Progenitor cell of endocrine pancreas (in vitro differentiated cells): Measurements from ENCODE around the gene NOCT. TPM values are rescaled to one million over a fixed set of nuclear protein-coding genes. Genes with fewer than 3 reads are reported as not detected.
A peak's percentile ranks its signal among the peaks of the same experiment; 100 is the strongest.
"Not testable (repeated sequence)": the region's sequence is repeated elsewhere in the genome, so short reads cannot be mapped to it uniquely, and the experiment has no call there.

Experiments
- DNase-seq: peaks from one replicate; pipeline ENCODE4 v3.0.0; 2021; ENCODE audit warnings: low spot score; ENCODE audit not compliant: unreplicated experiment
- H3K27ac Mint-ChIP-seq: 2 replicates; pipeline ENCODE4 v1.8.0; 2021; ENCODE audit warnings: mild to moderate bottlenecking, moderate library complexity, mixed read lengths
- H3K27me3 Mint-ChIP-seq: 2 replicates; pipeline ENCODE4 v1.8.0; 2021; ENCODE audit warnings: mixed read lengths
- H3K36me3 Mint-ChIP-seq: 2 replicates; pipeline ENCODE4 v1.8.0; 2022; ENCODE audit warnings: mixed read lengths; ENCODE audit not compliant: insufficient read depth
- H3K4me1 Mint-ChIP-seq: 2 replicates; pipeline ENCODE4 v1.8.0; 2021; ENCODE audit warnings: low read depth, mixed read lengths
- H3K4me3 Mint-ChIP-seq: 2 replicates; pipeline ENCODE4 v1.8.0; 2021; ENCODE audit warnings: low read depth, mild to moderate bottlenecking, moderate library complexity, mixed read lengths
- H3K9me3 Mint-ChIP-seq: 2 replicates; pipeline ENCODE4 v1.8.0; 2021; ENCODE audit warnings: low read depth, mixed read lengths
- total RNA-seq: library from RNA; stranded (reverse); gene quantifications from 2 replicates; pipeline ENCODE4 v1.2.1, GENCODE V29; 2021
- TF ChIP-seq, protein P1 (sequence below): fragments of 200-600 bp; sonication (generic); IDR thresholded peaks from one replicate; pipeline ENCODE4 v1.5.0; 2021; ENCODE audit warnings: antibody characterized with exemption, mild to moderate bottlenecking; ENCODE audit not compliant: unreplicated experiment

NOCT gene
- total RNA-seq, 1 donor from 2014 or later, result 32.2 TPM

DNA sequence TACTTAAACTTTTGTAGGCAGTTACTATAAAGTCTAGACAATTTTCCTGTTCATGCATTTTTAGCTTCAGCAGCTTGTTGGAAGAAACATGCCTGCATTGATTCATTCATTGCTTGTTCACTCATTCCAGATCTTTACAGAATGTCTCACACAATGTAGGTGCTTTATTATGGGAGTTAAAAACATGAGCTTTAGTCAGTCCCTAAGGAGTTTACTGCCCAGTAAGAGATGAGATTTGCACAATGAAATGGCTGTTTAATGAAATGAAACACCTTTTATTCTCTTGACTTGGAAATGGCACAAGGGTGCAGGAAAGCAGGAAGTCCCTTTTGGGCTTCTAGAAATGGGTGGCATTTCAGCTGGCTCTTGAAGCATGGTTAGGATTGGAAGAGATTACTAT is 2.9 kb downstream of the NOCT start:
- Mint-ChIP-seq H3K27me3 (peaks cover 5% of the 10 kb centered on the region), H3K4me1 (peaks cover 41% of the 10 kb centered on the region), H3K27ac (peak overlapping the region; percentile 82), H3K9me3 (no peaks in the 10 kb centered on the region), H3K36me3 (peaks cover 4% of the 10 kb centered on the region), H3K4me3 (peak overlapping the region; percentile 64)
- DNase-seq, result no peak
- TF ChIP-seq, protein P1, sequence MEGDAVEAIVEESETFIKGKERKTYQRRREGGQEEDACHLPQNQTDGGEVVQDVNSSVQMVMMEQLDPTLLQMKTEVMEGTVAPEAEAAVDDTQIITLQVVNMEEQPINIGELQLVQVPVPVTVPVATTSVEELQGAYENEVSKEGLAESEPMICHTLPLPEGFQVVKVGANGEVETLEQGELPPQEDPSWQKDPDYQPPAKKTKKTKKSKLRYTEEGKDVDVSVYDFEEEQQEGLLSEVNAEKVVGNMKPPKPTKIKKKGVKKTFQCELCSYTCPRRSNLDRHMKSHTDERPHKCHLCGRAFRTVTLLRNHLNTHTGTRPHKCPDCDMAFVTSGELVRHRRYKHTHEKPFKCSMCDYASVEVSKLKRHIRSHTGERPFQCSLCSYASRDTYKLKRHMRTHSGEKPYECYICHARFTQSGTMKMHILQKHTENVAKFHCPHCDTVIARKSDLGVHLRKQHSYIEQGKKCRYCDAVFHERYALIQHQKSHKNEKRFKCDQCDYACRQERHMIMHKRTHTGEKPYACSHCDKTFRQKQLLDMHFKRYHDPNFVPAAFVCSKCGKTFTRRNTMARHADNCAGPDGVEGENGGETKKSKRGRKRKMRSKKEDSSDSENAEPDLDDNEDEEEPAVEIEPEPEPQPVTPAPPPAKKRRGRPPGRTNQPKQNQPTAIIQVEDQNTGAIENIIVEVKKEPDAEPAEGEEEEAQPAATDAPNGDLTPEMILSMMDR, result no peak

DNA sequence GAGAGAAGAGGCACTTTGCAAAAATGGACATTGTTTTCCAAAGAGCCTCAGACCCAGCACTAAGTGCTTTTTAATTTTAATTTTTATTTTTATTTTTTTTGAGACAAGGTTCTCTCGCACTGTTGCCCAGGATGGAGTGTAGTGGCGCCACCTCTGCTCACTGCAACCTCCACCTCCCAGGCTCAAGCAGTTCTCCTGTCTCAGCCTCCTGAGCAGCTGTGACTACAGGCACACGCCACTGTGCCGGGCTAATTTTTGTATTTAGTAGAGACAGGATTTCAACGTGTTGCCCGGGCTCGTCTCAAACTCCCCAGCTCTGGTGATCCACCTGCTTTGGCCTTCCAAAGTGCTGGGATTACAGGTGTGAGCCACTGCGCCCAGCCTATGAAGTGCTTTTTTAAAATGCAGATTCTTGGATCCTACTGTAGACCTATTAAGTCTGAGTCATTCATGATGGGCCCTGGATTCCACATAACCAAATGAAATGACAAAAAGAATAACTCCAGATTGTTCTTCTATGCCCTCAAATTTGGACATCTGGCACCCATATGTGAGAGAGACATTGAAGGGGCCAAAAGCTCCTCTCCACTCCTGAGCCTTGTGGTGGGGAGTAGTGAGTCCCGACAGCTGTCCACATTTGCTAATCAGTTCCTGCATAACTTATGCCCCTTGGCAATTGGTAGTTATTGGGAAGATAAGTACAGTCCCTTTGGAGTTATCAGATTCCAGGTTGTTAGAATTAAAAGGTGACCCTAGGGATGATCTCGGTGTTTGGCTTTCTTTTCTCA is 3.6 kb downstream of the NOCT start:
- H3K4me1 Mint-ChIP-seq, result peaks cover 45% of the 10 kb centered on the region
- TF ChIP-seq, protein P1, result no peak
- peak overlapping the region; percentile 64 for H3K4me3 Mint-ChIP-seq
- no peaks in the 10 kb centered on the region for H3K27me3 Mint-ChIP-seq
- H3K9me3 Mint-ChIP-seq, result no peaks in the 10 kb centered on the region
- no peak for DNase-seq
- peaks cover 7% of the 10 kb centered on the region for H3K36me3 Mint-ChIP-seq
- peak overlapping the region; percentile 82 for H3K27ac Mint-ChIP-seq

DNA sequence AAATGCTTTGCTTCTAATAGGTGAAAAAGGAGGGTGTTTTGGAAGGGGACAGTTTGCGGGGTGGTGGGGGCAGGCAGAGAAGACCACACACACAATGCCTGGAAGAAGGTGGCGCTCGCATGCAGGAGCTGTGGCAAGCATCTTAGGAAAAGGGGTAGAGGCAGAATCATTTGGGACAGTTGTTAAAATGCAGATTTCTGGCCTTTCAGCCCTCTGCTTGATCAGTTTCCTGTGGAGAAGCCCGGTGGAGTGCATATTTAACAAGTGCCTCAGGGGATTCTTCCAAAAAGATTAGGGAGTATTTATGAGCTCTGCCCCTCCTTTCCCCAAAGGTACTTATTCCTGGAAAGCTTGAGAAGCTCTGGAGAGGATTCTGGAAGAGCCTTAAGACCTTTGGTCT is 4.8 kb downstream of the NOCT start:
- no peak for DNase-seq
- TF ChIP-seq, protein P1, result no peak
- Mint-ChIP-seq H3K27me3 (no peaks in the 10 kb centered on the region), H3K27ac (peak overlapping the region; percentile 87), H3K36me3 (peaks cover 11% of the 10 kb centered on the region), H3K4me1 (peaks cover 44% of the 10 kb centered on the region), H3K4me3 (peak overlapping the region; percentile 3), H3K9me3 (no peaks in the 10 kb centered on the region)

DNA sequence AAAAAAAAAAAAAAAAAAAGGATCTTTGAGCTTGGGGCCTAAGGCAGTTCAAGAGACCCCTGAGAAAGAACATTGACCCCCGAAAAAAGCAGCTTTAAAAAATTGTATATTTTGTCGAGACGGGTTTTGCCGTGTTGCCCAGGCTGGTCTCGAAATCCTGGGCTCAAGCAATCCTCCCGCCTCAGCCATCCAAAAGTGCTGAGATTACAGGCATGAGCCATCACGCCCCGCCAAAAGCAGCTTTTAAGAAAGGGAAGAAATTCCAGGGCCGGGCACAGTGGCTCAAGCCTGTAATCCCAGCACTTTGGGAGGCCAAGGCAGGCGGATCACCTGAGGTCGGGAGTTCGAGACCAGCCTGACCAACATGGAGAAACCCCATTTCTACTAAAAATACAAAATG is 5.5 kb downstream of the NOCT start:
- DNase-seq, H3K9me3 Mint-ChIP-seq, H3K4me3 Mint-ChIP-seq, H3K27me3 Mint-ChIP-seq: not testable (repeated sequence)
- H3K27ac Mint-ChIP-seq, result peak overlapping the region; percentile 87
- peaks cover 11% of the 10 kb centered on the region for H3K36me3 Mint-ChIP-seq
- peaks cover 44% of the 10 kb centered on the region for H3K4me1 Mint-ChIP-seq

DNA sequence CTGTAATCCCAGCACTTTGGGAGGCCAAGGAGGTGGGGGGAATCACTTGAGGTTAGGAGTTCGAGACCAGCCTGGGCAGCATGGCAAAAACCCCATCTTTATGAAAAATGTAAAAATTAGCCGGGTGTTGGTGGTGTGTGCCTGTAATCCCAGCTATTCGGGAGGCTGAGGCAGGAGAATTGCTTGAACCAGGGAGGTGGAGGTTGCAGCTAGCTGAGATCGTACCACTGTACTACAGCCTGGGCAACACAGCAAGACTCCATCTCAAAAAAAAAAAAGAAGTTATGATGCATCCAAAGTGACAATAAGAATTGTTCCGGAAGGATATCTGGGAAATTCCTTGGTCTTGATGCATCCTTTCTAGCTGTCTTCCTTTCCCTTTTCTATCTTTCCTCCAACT is 7.3 kb downstream of the NOCT start:
- no peaks in the 10 kb centered on the region for H3K9me3 Mint-ChIP-seq
- DNase-seq, result no peak
- peak overlapping the region; percentile 19 for H3K4me3 Mint-ChIP-seq
- H3K27ac Mint-ChIP-seq, result no peak overlapping the region
- peaks cover 44% of the 10 kb centered on the region for H3K4me1 Mint-ChIP-seq
- TF ChIP-seq, protein P1, result no peak
- peaks cover 11% of the 10 kb centered on the region for H3K36me3 Mint-ChIP-seq
- H3K27me3 Mint-ChIP-seq, result no peaks in the 10 kb centered on the region

DNA sequence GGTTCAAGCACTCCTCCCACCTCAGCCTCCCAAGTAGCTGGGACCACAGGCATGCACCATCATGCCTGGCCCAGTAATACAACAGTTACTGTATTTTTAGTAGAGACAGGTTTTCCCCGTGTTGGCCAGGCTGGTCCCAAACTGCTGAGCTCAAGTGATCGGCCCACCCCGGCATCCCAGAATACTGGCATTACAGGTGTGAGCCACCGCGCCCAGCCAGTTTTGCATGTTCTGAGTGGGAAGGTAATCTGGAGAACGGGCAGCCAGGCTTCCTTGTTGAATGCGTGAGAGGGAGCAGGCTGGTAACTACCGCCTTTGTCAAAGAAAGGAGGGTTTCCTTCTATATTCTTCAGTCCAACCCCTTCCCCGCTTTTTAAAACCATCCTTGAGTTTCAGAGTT is 9.1 kb downstream of the NOCT start:
- peaks cover 38% of the 10 kb centered on the region for H3K4me1 Mint-ChIP-seq

More for the DNA sequence above, 9.1 kb downstream of the NOCT start:
- TF ChIP-seq, protein P1, result no peak
- H3K4me3 Mint-ChIP-seq, result no peak overlapping the region
- no peaks in the 10 kb centered on the region for H3K9me3 Mint-ChIP-seq
- peaks cover 14% of the 10 kb centered on the region for H3K36me3 Mint-ChIP-seq
- peak overlapping the region; percentile 65 for H3K27ac Mint-ChIP-seq
- DNase-seq, result no peak
- no peaks in the 10 kb centered on the region for H3K27me3 Mint-ChIP-seq
